IMR-90 (cell line): Measurements from ENCODE around the gene IGSF3. TPM values are rescaled to one million over a fixed set of nuclear protein-coding genes. Genes with fewer than 3 reads are reported as not detected.

Source experiments
- ATAC-seq: fragments of 200-7000 bp; cut with Tn5 transposase; 2 replicates; pipeline ENCODE4 v1.9.1; 2020; ENCODE audit warnings: low read depth, mild to moderate bottlenecking, moderate library complexity
- BruUV-seq: library from RNA; stranded (reverse); fragments of 400-500 nt; replicated peaks from 2 replicates; lab custom pipeline; 2021; lab: Mats Ljungman, UMichigan
- CTCF ChIA-PET: fragments of 300-600 bp; formaldehyde crosslinking; extraction: SDS; loops from one replicate; lab custom pipeline; 2021; ENCODE audit warnings: antibody characterized with exemption; lab: Yijun Ruan, JAX
- POLR2A ChIA-PET: fragments of 300-600 bp; sonication (Branson Sonifier 250); formaldehyde crosslinking; loops from one replicate; lab custom pipeline; 2022; ENCODE audit warnings: antibody characterized with exemption; ENCODE audit not compliant: unreplicated experiment; lab: Charles Lee
- DNase-seq: peaks from one replicate; pipeline ENCODE4 v3.0.0; 2013
- H2AFZ ChIP-seq: replicated peaks from 2 replicates; pipeline ENCODE3; 2013; ENCODE audit warnings: low read length, mild to moderate bottlenecking; ENCODE audit not compliant: poor library complexity
- H2AK5ac ChIP-seq: 2 replicates; pipeline ENCODE4 v1.6.1; 2013; ENCODE audit warnings: low read depth, low read length, inconsistent platforms
- H2AK9ac ChIP-seq: replicated peaks from 2 replicates; pipeline ENCODE3; 2013; ENCODE audit warnings: mild to moderate bottlenecking, low read depth, low read length, moderate library complexity; ENCODE audit not compliant: poor library complexity
- H2BK120ac ChIP-seq: 2 replicates; pipeline ENCODE4 v1.6.1; 2013; ENCODE audit warnings: low read depth, low read length, inconsistent platforms
- H2BK15ac ChIP-seq: 3 replicates; pipeline ENCODE4 v1.6.1; 2013; ENCODE audit warnings: low read depth, low read length, inconsistent platforms
- H2BK20ac ChIP-seq: 2 replicates; pipeline ENCODE4 v1.6.1; 2013; ENCODE audit warnings: low read depth, mild to moderate bottlenecking, inconsistent platforms, low read length, moderate library complexity
- H2BK5ac ChIP-seq: 2 replicates; pipeline ENCODE4 v1.6.1; 2013; ENCODE audit warnings: mild to moderate bottlenecking, low read depth, low read length, inconsistent platforms; ENCODE audit not compliant: poor library complexity, severe bottlenecking
- H3K14ac ChIP-seq: replicated peaks from 2 replicates; pipeline ENCODE4 v1.6.1; 2013; ENCODE audit warnings: low read depth, low read length, inconsistent platforms
- H3K18ac ChIP-seq: 2 replicates; pipeline ENCODE4 v1.6.1; 2013; ENCODE audit warnings: low read depth, low read length, control low read depth
- H3K23ac ChIP-seq: 2 replicates; pipeline ENCODE4 v1.6.1; 2013; ENCODE audit warnings: low read depth, low read length, inconsistent platforms
- H3K27ac ChIP-seq: 2 replicates; pipeline ENCODE4 v1.5.1; 2013; ENCODE audit warnings: mild to moderate bottlenecking, control low read depth, low read length; ENCODE audit not compliant: insufficient read depth
- H3K27me3 ChIP-seq: 2 replicates; pipeline ENCODE4 v1.6.1; 2013; ENCODE audit warnings: low read length; ENCODE audit not compliant: control insufficient read depth, insufficient read depth
- H3K36me3 ChIP-seq: 2 replicates; pipeline ENCODE4 v1.6.1; 2013; ENCODE audit warnings: low read length, mixed read lengths; ENCODE audit not compliant: control insufficient read depth, insufficient read depth
- H3K4ac ChIP-seq: 2 replicates; pipeline ENCODE4 v1.6.1; 2013; ENCODE audit warnings: low read depth, low read length, inconsistent platforms
- H3K4me1 ChIP-seq: 2 replicates; pipeline ENCODE4 v1.6.1; 2013; ENCODE audit warnings: low read length, mixed read lengths; ENCODE audit not compliant: control insufficient read depth, insufficient read depth
- H3K4me2 ChIP-seq: 2 replicates; pipeline ENCODE4 v1.6.1; 2013; ENCODE audit warnings: low read depth, mild to moderate bottlenecking, control low read depth, low read length, moderate library complexity
- H3K4me3 ChIP-seq: 2 replicates; pipeline ENCODE4 v1.5.1; 2013; ENCODE audit warnings: low read depth, mild to moderate bottlenecking, control low read depth, low read length, moderate library complexity; ENCODE audit not compliant: insufficient read depth
- H3K56ac ChIP-seq: 2 replicates; pipeline ENCODE4 v1.6.1; 2013; ENCODE audit warnings: low read length, inconsistent platforms; ENCODE audit not compliant: insufficient read depth; ENCODE audit errors: extremely low read depth
- H3K79me1 ChIP-seq, 2 experiments: 2 replicates each; pipeline ENCODE4 v1.6.1; 2013; ENCODE audit warnings: low read length in 2 of 2, inconsistent platforms in 1 of 2, low read depth in 1 of 2
- H3K9ac ChIP-seq: 2 replicates; pipeline ENCODE4 v1.6.1; 2013; ENCODE audit warnings: low read depth, low read length, control low read depth
- H3K9me1 ChIP-seq: 2 replicates; pipeline ENCODE4 v1.6.1; 2013; ENCODE audit warnings: low read length, inconsistent platforms; ENCODE audit not compliant: insufficient read depth
- H3K9me3 ChIP-seq: 2 replicates; pipeline ENCODE4 v1.6.1; 2013; ENCODE audit warnings: low read length; ENCODE audit not compliant: control insufficient read depth, insufficient read depth
- H4K20me1 ChIP-seq: 2 replicates; pipeline ENCODE4 v1.6.1; 2013; ENCODE audit warnings: low read length, inconsistent platforms; ENCODE audit not compliant: insufficient read depth
- H4K5ac ChIP-seq: 2 replicates; pipeline ENCODE4 v1.6.1; 2013; ENCODE audit warnings: mild to moderate bottlenecking, low read depth, low read length, control low read depth
- H4K8ac ChIP-seq, 2 experiments: 2 replicates each; pipeline ENCODE4 v1.6.1; 2013; ENCODE audit warnings: low read depth in 2 of 2, low read length in 2 of 2, control low read depth in 1 of 2, inconsistent platforms in 1 of 2
- H4K91ac ChIP-seq: 2 replicates; pipeline ENCODE4 v1.6.1; 2013; ENCODE audit warnings: low read depth, low read length, inconsistent platforms; ENCODE audit not compliant: insufficient read depth
- MXI1 ChIP-seq: IDR thresholded peaks from 2 replicates; pipeline ENCODE4 v1.6.1; 2012; ENCODE audit warnings: low read depth, mild to moderate bottlenecking, low read length, moderate library complexity, borderline replicate concordance
- NFE2L2 ChIP-seq: fragments of 150-350 bp; IDR thresholded peaks from 2 replicates; pipeline ENCODE4 v1.6.1; 2016; ENCODE audit warnings: low read depth, mild to moderate bottlenecking, low read length
- WGBS, 2 experiments: methylation state at CpG; one replicate each; pipeline versions ENCODE4 v1.1.5 to v1.1.7; 2013; ENCODE audit warnings: missing lambda C conversion rate in 2 of 2; ENCODE audit not compliant: insufficient read length in 1 of 2; ENCODE audit errors: extremely low coverage in 2 of 2; 5-methylcytosine and 5-hydroxymethylcytosine counted together
- dilution Hi-C: fragments of 300-500 bp; cut with HindIII; formaldehyde crosslinking; loops from one replicate; pipeline ENCODE4 v1.14.3; 2018; ENCODE audit warnings: low sequenced_read_pairs; ENCODE audit not compliant: unreplicated experiment
- in situ Hi-C: fragments of 300-500 bp; cut with MboI; formaldehyde crosslinking; loops from 3 replicates; pipeline ENCODE4 v1.14.3; 2019; ENCODE audit warnings: low sequenced_read_pairs, inconsistent platforms, mixed read lengths
- intact Hi-C: fragments of 100-400 bp; cut with micrococcal nuclease; formaldehyde crosslinking; loops from 2 replicates; pipeline ENCODE4 v1.10.0; 2022
- polyA plus RNA-seq, 3 experiments: library from polyadenylated mRNA; depleted of rRNA; stranded (reverse); fragments of >200 nt; gene quantifications; 2 replicates each; pipeline ENCODE4 v1.2.3, GENCODE V29; 2012; ENCODE audit warnings: low replicate concordance in 1 of 3
- total RNA-seq: library from RNA; depleted of rRNA; stranded (reverse); fragments of >200 nt; gene quantifications from 2 replicates; pipeline ENCODE4 v1.2.3, GENCODE V29; 2012

The IGSF3 gene
- total and polyA plus RNA-seq, 2 of the 4 experiments (the other 2 are of a cell fraction) = under 0.01 to 0.02 TPM

DNA sequence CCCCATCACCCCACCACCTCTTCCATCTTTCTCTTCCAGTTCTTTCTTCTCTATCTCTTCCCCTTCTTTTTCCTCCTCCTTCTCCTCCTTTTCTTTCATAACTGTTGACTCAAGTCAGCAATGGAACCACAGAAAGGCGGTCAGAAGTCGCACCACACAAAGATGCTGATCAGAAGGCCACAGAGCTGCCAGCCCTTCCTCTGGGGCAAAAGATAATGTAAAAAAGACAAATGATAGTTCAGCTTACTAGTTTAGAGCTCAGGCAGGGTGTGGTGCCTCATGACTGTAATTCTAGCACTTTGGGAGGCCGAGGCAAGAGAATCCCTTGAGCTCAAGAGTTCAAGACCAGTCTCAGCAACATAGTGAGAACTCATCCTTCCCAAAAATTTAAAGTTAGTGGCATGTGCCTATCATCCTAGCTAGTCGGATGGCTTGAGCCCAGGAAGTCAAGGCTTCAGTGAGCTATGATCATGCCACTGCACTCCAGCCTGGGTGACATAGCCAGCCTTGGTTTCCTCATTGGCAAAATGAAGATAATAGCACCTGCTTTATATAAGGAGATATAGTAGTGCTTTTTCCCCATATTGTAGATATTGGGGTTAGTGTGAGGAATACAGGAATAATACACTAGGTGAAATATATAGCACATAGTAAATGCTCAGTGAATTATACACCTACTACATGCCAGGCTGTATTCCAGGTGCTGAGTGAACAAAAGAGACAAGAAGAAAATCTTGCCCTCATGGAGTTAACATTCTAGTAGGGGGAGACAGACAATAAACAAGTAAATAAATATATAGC, 12.5 kb upstream of the IGSF3 start:
- H4K91ac ChIP-seq = no peak overlapping the region
- H3K14ac ChIP-seq = no peak overlapping the region
- BruUV-seq = no TSS peak
- H2BK5ac ChIP-seq = no peak overlapping the region
- no peak overlapping the region for H3K23ac ChIP-seq
- H3K18ac ChIP-seq = no peak overlapping the region
- intact Hi-C loops = no loop called here
- H2AK5ac ChIP-seq = no peak overlapping the region
- H2BK20ac ChIP-seq = no peak overlapping the region
- no peak overlapping the region for H2BK15ac ChIP-seq
- H4K20me1 ChIP-seq = no peaks in the 10 kb centered on the region
- no peaks in the 10 kb centered on the region for H3K9me1 ChIP-seq
- no peak overlapping the region for H2AK9ac ChIP-seq
- in situ Hi-C loops = no loop called here
- no peak for TF ChIP-seq NFE2L2
- TF ChIP-seq MXI1 = no peak
- no peak overlapping the region for H3K4me3 ChIP-seq
- CTCF ChIA-PET = no interaction called here
- H3K56ac ChIP-seq = no peak overlapping the region
- ATAC-seq (no peak), DNase-seq (no peak)
- no peak overlapping the region for H3K27ac ChIP-seq
- no peak overlapping the region for H3K4me2 ChIP-seq
- dilution Hi-C loops = no loop called here
- no CpG with 5 or more reads among the region's 4 CpGs for WGBS, 2 experiments
- H2BK120ac ChIP-seq = no peak overlapping the region
- H3K9ac ChIP-seq = no peak overlapping the region
- no peaks in the 10 kb centered on the region for H3K27me3 ChIP-seq
- POLR2A ChIA-PET = no interaction called here
- H4K5ac ChIP-seq = no peak overlapping the region
- H4K8ac ChIP-seq = no peak overlapping the region
- no peak overlapping the region for H2AFZ ChIP-seq
- no peak overlapping the region for H3K4ac ChIP-seq
- H3K36me3 ChIP-seq = no peaks in the 10 kb centered on the region
- H3K79me1 ChIP-seq = no peaks in the 10 kb centered on the region
- no peaks in the 10 kb centered on the region for H3K4me1 ChIP-seq
- no peaks in the 10 kb centered on the region for H3K9me3 ChIP-seq
